OCI-LY7 (cell line): ENCODE measurements around the gene GGTLC1. TPM values are rescaled to one million over a fixed set of nuclear protein-coding genes. Genes with fewer than 3 reads are reported as not detected.

Experiments used
- BruUV-seq: library from RNA; stranded (reverse); fragments of 400-500 nt; replicated peaks from 2 replicates; lab custom pipeline; 2021; lab: Mats Ljungman, UMichigan
- CTCF ChIA-PET: fragments of 300-600 bp; sonication (Branson Sonifier 250); formaldehyde crosslinking; loops from one replicate; lab custom pipeline; 2022; ENCODE audit warnings: antibody characterized with exemption; ENCODE audit not compliant: unreplicated experiment; lab: Charles Lee
- POLR2A ChIA-PET: fragments of 300-600 bp; sonication (Branson Sonifier 250); formaldehyde crosslinking; loops from one replicate; lab custom pipeline; 2022; ENCODE audit warnings: antibody characterized with exemption; lab: Charles Lee
- DNase-seq: peaks from one replicate; pipeline ENCODE4 v3.0.0-alpha.2; 2015; ENCODE audit warnings: low spot score
- H2AFZ ChIP-seq: fragments of 200-600 bp; sonication (generic), shearing (Covaris generic); 2 replicates; pipeline ENCODE4 v1.6.1; 2014; ENCODE audit warnings: mild to moderate bottlenecking, antibody characterized with exemption, low read length, moderate library complexity
- H3K27ac ChIP-seq: fragments of 200-600 bp; sonication (generic); 2 replicates; pipeline ENCODE4 v1.5.1; 2014; ENCODE audit warnings: mixed run types, low read depth, mild to moderate bottlenecking, moderate library complexity, low read length, inconsistent platforms; ENCODE audit not compliant: poor library complexity, severe bottlenecking
- H3K36me3 ChIP-seq: fragments of 200-600 bp; sonication (generic); 2 replicates; pipeline ENCODE4 v1.6.1; 2014; ENCODE audit warnings: mild to moderate bottlenecking, antibody characterized with exemption, low read length, moderate library complexity, mixed read lengths; ENCODE audit not compliant: insufficient read depth
- H3K4me1 ChIP-seq: fragments of 200-600 bp; sonication (generic); 2 replicates; pipeline ENCODE4 v1.5.1; 2014; ENCODE audit warnings: mild to moderate bottlenecking, low read length; ENCODE audit not compliant: insufficient read depth, poor library complexity, severe bottlenecking
- H3K4me2 ChIP-seq: fragments of 200-600 bp; sonication (generic); 2 replicates; pipeline ENCODE4 v1.6.1; 2014; ENCODE audit warnings: mild to moderate bottlenecking, low read length
- H3K4me3 ChIP-seq: fragments of 200-600 bp; sonication (generic); 2 replicates; pipeline ENCODE4 v1.5.1; 2014; ENCODE audit warnings: mild to moderate bottlenecking, low read depth, low read length; ENCODE audit not compliant: poor library complexity, severe bottlenecking
- H3K79me2 ChIP-seq: fragments of 200-600 bp; sonication (generic); 2 replicates; pipeline ENCODE4 v1.6.1; 2016; ENCODE audit warnings: low read depth, mild to moderate bottlenecking, low read length, moderate library complexity, mixed read lengths; ENCODE audit not compliant: insufficient read depth
- H3K9me2 ChIP-seq: fragments of 200-600 bp; sonication (generic); 2 replicates; pipeline ENCODE4 v1.6.1; 2016; ENCODE audit warnings: mild to moderate bottlenecking, low read length, mixed read lengths; ENCODE audit not compliant: insufficient read depth
- H3K9me3 ChIP-seq: fragments of 200-600 bp; sonication (generic); 2 replicates; pipeline ENCODE4 v1.6.1; 2014; ENCODE audit warnings: mild to moderate bottlenecking, mixed run types, low read length, mixed read lengths
- H4K20me1 ChIP-seq: fragments of 200-600 bp; sonication (generic); 2 replicates; pipeline ENCODE4 v1.6.1; 2014; ENCODE audit warnings: mild to moderate bottlenecking, antibody characterized with exemption, low read length, moderate library complexity, mixed read lengths; ENCODE audit not compliant: insufficient read depth
- CTCF ChIP-seq: fragments of 200-600 bp; sonication (generic); conservative IDR thresholded peaks from 2 replicates; pipeline ENCODE4 v1.5.1; 2014; ENCODE audit warnings: mild to moderate bottlenecking, antibody characterized with exemption, low read length, moderate library complexity, mixed read lengths
- EZH2phosphoT487 ChIP-seq: fragments of 200-600 bp; sonication (generic); IDR thresholded peaks from 2 replicates; pipeline ENCODE4 v1.6.1; 2018; ENCODE audit warnings: low read depth, borderline replicate concordance, mild to moderate bottlenecking, mixed run types, antibody characterized with exemption, low read length, moderate library complexity, mixed read lengths
- intact Hi-C: fragments of 100-400 bp; cut with micrococcal nuclease; formaldehyde crosslinking; loops from one replicate; pipeline ENCODE4 v1.10.0; 2022; ENCODE audit not compliant: unreplicated experiment
- total RNA-seq, 2 experiments: library from RNA; depleted of rRNA in 1 of 2; stranded (reverse); fragments of >200 nt in 1 of 2; shearing (Covaris generic) in 1 of 2; gene quantifications; 2 replicates each; pipeline ENCODE4 v1.2.3, GENCODE V29; 2014 to 2022

Gene GGTLC1
- total RNA-seq, 2 experiments from 2014 or later = not detected

DNA sequence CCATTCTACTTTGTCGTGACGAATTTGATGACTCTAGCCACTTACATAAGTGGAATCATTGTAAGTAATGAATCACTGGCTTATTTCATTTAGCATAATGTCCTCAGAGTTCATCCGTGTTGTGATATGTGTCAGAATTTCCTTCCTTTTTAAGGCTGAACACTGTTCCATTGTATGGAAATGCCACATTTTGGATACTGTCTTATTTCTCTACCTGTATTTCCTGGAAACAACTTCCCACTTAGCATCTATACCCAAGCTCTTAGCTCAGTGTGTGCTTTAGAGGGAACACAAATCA, 28.8 kb upstream of the GGTLC1 start:
- DNase-seq = no peak
- TF ChIP-seq EZH2phosphoT487 (no peak), CTCF (no peak)
- H2AFZ ChIP-seq = no peak overlapping the region
- ChIA-PET POLR2A (interaction anchor here (0.6 kb wide), 2 partner anchors 81 to 153 kb away, joined by 3 to 4 read pairs; no protein-coding TSS in a partner anchor), CTCF (no interaction called here)
- H4K20me1 ChIP-seq = no peaks in the 10 kb centered on the region
- no TSS peak for BruUV-seq
- H3K9me3 ChIP-seq = no peaks in the 10 kb centered on the region
- no peak overlapping the region for H3K27ac ChIP-seq
- no peaks in the 10 kb centered on the region for H3K36me3 ChIP-seq
- H3K79me2 ChIP-seq = no peaks in the 10 kb centered on the region
- intact Hi-C loops = no loop called here
- no peak overlapping the region for H3K4me2 ChIP-seq
- no peaks in the 10 kb centered on the region for H3K4me1 ChIP-seq
- no peaks in the 10 kb centered on the region for H3K9me2 ChIP-seq
- no peak overlapping the region for H3K4me3 ChIP-seq

GRCh38 chr20:24016607-24017457, 28.3 kb upstream of the GGTLC1 start:
- Histone ChIP-seq H3K36me3 (no peaks in the 10 kb centered on the region), H3K9me2 (no peaks in the 10 kb centered on the region), H3K4me3 (no peak overlapping the region), H3K9me3 (no peaks in the 10 kb centered on the region), H2AFZ (no peak overlapping the region), H4K20me1 (no peaks in the 10 kb centered on the region), H3K79me2 (no peaks in the 10 kb centered on the region), H3K27ac (no peak overlapping the region), H3K4me2 (no peak overlapping the region), H3K4me1 (no peaks in the 10 kb centered on the region)
- ChIA-PET POLR2A (no interaction called here), CTCF (no interaction called here)
- BruUV-seq = no TSS peak
- TF ChIP-seq CTCF (no peak), EZH2phosphoT487 (no peak)
- intact Hi-C loops = no loop called here
- DNase-seq = no peak

GRCh38 chr20:24013953-24014352, 25.4 kb upstream of the GGTLC1 start:
- Histone ChIP-seq H3K4me1 (no peaks in the 10 kb centered on the region), H3K27ac (no peak overlapping the region), H3K79me2 (no peaks in the 10 kb centered on the region), H4K20me1 (no peaks in the 10 kb centered on the region), H3K4me2 (no peak overlapping the region), H3K9me2 (no peaks in the 10 kb centered on the region), H2AFZ (no peak overlapping the region), H3K9me3 (no peaks in the 10 kb centered on the region), H3K36me3 (no peaks in the 10 kb centered on the region), H3K4me3 (no peak overlapping the region)
- ChIA-PET CTCF (no interaction called here), POLR2A (no interaction called here)
- TF ChIP-seq CTCF (no peak), EZH2phosphoT487 (no peak)
- intact Hi-C loops = no loop called here
- no peak for DNase-seq
- no TSS peak for BruUV-seq
